ENCODE data around the gene RNPEPL1.

DNA sequence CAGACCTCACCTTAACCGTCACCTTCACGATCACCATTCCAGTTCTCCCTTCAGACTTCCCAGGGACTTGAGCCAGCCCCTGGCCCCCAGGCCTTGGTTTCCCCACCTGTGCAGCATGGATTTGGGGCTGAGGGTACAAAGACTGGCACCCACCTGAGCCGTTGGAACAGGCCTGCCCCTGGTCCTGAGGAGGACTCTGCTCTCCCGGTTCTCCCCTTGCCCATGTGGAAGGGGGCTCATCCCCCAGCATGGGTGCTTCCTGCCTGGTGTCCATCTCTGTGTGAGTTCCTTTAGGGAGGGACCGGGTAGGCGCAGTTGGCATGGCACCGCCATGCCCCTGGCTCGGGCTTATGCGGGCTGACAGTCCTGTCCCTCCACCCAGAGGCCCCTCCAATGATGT lies 46.1 kb downstream of the RNPEPL1 start:
- TF ChIP-seq, protein P1, sequence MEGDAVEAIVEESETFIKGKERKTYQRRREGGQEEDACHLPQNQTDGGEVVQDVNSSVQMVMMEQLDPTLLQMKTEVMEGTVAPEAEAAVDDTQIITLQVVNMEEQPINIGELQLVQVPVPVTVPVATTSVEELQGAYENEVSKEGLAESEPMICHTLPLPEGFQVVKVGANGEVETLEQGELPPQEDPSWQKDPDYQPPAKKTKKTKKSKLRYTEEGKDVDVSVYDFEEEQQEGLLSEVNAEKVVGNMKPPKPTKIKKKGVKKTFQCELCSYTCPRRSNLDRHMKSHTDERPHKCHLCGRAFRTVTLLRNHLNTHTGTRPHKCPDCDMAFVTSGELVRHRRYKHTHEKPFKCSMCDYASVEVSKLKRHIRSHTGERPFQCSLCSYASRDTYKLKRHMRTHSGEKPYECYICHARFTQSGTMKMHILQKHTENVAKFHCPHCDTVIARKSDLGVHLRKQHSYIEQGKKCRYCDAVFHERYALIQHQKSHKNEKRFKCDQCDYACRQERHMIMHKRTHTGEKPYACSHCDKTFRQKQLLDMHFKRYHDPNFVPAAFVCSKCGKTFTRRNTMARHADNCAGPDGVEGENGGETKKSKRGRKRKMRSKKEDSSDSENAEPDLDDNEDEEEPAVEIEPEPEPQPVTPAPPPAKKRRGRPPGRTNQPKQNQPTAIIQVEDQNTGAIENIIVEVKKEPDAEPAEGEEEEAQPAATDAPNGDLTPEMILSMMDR (conservative IDR thresholded peaks at IDR 0.05): no peak
- no peak for TF ChIP-seq EZH2 (IDR thresholded peaks at IDR 0.05; ENCODE audit: low read depth)
